Dendritic cell treated with granulocyte-macrophage colony-stimulating factor and Interleukin-4, amounts not matched to agents 40 ng/mL and 50 ng/mL, for 4 days (primary cell): ENCODE results near the gene HPSE2.

Source experiments
- H3K27ac Mint-ChIP-seq: one replicate; pipeline ENCODE4 v1.8.0; 2022; ENCODE audit warnings: mild to moderate bottlenecking, mixed read lengths
- H3K27me3 Mint-ChIP-seq: one replicate; pipeline ENCODE4 v1.8.0; 2022; ENCODE audit warnings: mild to moderate bottlenecking, mixed read lengths
- H3K36me3 Mint-ChIP-seq: one replicate; pipeline ENCODE4 v1.8.0; 2022; ENCODE audit warnings: low read depth, mixed read lengths
- H3K4me1 Mint-ChIP-seq: one replicate; pipeline ENCODE4 v1.8.0; 2022; ENCODE audit warnings: low read depth, mixed read lengths
- H3K4me3 Mint-ChIP-seq: one replicate; pipeline ENCODE4 v1.8.0; 2022; ENCODE audit warnings: mild to moderate bottlenecking, moderate library complexity, mixed read lengths
- H3K9me3 Mint-ChIP-seq: one replicate; pipeline ENCODE4 v1.8.0; 2022; ENCODE audit warnings: mixed read lengths
- intact Hi-C: fragments of 100-400 bp; cut with micrococcal nuclease; formaldehyde crosslinking; loops from one replicate; pipeline ENCODE4 v1.15.0; 2022

Gene HPSE2

DNA sequence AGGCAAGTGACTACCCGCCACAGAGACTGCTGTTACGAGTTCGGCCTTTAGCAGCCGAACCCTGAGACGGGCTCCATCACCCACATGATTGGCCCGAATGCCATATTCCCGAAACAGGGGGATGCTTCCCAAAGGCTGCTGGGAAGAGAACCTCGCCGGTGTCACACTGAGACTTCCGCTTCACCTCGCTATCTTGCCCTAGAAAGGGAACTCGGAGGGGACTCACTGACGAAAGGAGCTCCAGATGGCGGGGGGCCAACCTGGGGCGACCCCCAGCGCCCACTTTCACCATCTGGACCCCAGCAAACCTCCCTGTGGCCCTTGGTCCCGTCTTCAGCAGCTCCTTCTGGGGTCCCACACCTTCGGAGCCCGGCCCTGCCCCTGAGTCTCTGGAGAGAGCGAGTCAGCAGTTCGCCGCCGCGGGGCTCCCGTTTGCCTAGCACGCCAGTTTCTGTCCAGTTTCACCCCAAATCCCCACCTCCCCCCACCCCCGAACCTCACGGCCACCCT is 789.4 kb downstream of the HPSE2 start:
- peaks cover 53% of the 10 kb centered on the region for H3K36me3 Mint-ChIP-seq

GRCh38 chr10:98445200-98445812 is 790.3 kb downstream of the HPSE2 start:
- Mint-ChIP-seq H3K4me1 (peaks cover 70% of the 10 kb centered on the region), H3K27ac (peak overlapping the region; percentile 85), H3K4me3 (peak overlapping the region; percentile 93), H3K9me3 (no peaks in the 10 kb centered on the region), H3K27me3 (peaks cover 4% of the 10 kb centered on the region), H3K36me3 (peaks cover 60% of the 10 kb centered on the region)
- intact Hi-C loops = loop anchor here (10.0 kb wide), 1 partner anchor 181 kb away; the partner anchor contains the start of gene LOXL4

More for the DNA sequence above, 789.4 kb downstream of the HPSE2 start:
- intact Hi-C loops = loop anchor here (10.0 kb wide), 1 partner anchor 181 kb away; the partner anchor contains the start of gene LOXL4
- Mint-ChIP-seq H3K27ac (peak overlapping the region; percentile 85), H3K4me3 (peak overlapping the region; percentile 93), H3K4me1 (peaks cover 66% of the 10 kb centered on the region), H3K9me3 (no peaks in the 10 kb centered on the region), H3K27me3 (peaks cover 10% of the 10 kb centered on the region)

- Mint-ChIP-seq H3K4me1 (peaks cover 76% of the 10 kb centered on the region), H3K36me3 (peaks cover 69% of the 10 kb centered on the region), H3K4me3 (peak overlapping the region; percentile 93), H3K27me3 (peaks cover under 1% of the 10 kb centered on the region), H3K9me3 (peaks cover 8% of the 10 kb centered on the region), H3K27ac (peak overlapping the region; percentile 85)
- intact Hi-C loops = loop anchor here (10.0 kb wide), 1 partner anchor 180 kb away; the partner anchor contains the start of gene LOXL4
Observed at GRCh38 chr10:98444314-98445006, 791.2 kb downstream of the HPSE2 start.

DNA sequence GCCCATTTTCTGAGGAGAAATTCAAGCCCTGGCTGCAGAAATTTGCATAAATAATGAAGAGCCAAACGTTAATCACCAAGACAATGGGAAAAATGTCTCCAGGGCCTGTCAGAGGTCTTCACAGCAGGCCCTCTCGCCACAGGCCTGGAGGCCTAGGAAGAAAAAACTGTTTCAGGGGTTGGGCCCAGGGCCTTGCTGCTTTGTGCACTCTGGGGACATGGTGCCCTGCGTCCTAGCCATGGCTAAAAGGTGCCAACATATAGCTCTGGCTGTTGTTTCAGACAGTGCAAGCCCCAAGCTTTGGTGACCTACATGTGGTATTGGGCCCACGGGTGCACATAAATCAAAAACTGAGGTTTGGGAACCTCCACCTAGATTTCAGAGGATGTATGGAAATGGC is 796.9 kb downstream of the HPSE2 start:
- peaks cover 8% of the 10 kb centered on the region for H3K9me3 Mint-ChIP-seq
- intact Hi-C loops = no loop called here
- H3K27me3 Mint-ChIP-seq = no peaks in the 10 kb centered on the region
- H3K4me1 Mint-ChIP-seq = peaks cover 63% of the 10 kb centered on the region
- H3K36me3 Mint-ChIP-seq = peaks cover 96% of the 10 kb centered on the region
- no peak overlapping the region for H3K27ac Mint-ChIP-seq
- no peak overlapping the region for H3K4me3 Mint-ChIP-seq

DNA sequence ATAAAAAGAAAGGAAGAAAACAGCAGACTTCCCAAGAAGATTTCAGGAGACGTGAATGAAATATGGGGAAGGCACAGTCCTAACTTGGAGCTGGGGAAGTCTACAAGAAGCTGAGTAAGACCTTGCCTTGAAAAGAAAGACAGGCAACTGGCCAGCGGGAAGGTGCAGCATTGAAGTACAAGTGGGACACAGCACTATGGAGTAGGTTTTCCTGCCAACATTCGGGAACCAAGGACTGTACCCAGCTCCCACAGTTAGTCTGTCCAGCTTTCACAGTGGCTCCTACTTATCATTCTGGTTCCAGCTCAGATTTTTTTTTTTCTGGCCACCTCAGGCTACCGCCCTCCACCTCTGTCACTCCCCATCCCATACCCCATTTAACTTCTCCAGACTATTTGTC is 798.9 kb downstream of the HPSE2 start:
- Mint-ChIP-seq H3K4me1 (peaks cover 43% of the 10 kb centered on the region), H3K27me3 (no peaks in the 10 kb centered on the region), H3K27ac (no peak overlapping the region), H3K4me3 (no peak overlapping the region), H3K9me3 (peaks cover 8% of the 10 kb centered on the region), H3K36me3 (peaks cover 96% of the 10 kb centered on the region)
- intact Hi-C loops = no loop called here

DNA sequence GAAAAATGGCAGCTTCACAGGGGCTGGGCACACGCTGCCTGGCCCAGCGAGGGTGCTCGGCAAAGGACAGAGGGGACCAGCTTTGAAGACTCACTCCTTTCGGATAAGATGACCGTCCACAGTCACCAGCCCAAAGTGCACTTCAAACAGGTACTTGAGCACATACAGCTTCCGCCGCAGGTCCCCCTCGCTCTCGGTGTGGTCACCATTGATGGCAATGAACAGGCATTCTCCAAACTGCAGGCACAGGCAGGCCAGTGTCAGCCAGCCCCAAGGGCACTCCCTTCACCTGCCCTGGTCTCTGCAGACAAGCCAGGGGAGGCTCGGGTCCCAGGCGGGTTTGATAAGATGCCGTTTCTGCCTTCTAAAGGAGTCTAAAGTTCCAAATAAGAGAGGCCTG is 800.5 kb downstream of the HPSE2 start:
- Mint-ChIP-seq H3K27me3 (no peaks in the 10 kb centered on the region), H3K4me1 (peaks cover 39% of the 10 kb centered on the region), H3K27ac (no peak overlapping the region), H3K9me3 (peaks cover 7% of the 10 kb centered on the region), H3K4me3 (no peak overlapping the region), H3K36me3 (peaks cover 98% of the 10 kb centered on the region)
- intact Hi-C loops = no loop called here

DNA sequence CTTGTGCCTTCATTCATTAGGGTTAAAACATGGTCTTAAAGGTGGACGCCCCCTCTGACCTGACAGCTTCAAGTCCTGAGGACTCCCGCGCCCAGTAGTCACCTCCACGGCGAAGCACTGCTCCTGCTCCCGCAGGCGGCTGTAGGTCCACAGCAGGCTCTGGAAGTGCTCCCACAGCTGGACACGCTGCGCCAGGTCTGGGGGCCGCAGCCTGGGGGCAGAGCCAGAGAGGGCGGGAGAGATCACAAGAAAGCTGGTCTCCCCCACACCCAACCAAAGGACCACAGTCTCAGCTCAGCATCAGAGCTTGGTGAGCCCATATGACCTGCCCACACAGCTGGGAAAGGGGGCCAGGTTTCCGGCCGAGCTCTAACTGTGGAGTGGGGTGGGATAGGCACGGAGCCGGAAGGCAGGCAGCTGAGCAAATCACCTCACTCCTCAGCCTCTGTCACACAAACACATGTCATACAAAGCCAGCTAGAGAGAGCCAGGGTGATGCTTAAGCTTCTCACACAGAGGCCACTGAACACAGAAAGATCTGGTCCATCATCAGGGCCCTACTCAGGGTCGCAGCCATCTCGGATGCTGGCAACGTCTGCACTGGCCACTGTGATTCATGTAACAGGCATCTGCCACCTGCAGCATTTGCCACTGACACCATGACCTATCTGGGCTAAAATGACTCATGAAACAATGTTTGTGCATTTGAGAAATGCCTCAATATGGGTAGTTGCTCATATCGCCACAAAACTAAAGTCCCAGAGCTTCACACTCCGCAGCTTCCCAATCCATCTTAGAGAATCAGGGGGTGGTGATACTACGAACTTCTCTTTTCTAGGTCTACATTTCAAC is 801.5 kb downstream of the HPSE2 start:
- peaks cover 29% of the 10 kb centered on the region for H3K4me1 Mint-ChIP-seq
- intact Hi-C loops = no loop called here
- H3K27ac Mint-ChIP-seq = no peak overlapping the region
- no peaks in the 10 kb centered on the region for H3K27me3 Mint-ChIP-seq
- H3K36me3 Mint-ChIP-seq = peaks cover 98% of the 10 kb centered on the region
- H3K9me3 Mint-ChIP-seq = no peaks in the 10 kb centered on the region
- H3K4me3 Mint-ChIP-seq = no peak overlapping the region

- Mint-ChIP-seq H3K27ac (no peak overlapping the region), H3K36me3 (peaks cover 98% of the 10 kb centered on the region), H3K9me3 (no peaks in the 10 kb centered on the region), H3K4me1 (peaks cover 24% of the 10 kb centered on the region), H3K27me3 (no peaks in the 10 kb centered on the region), H3K4me3 (no peak overlapping the region)
- intact Hi-C loops = no loop called here
Observed at GRCh38 chr10:98433371-98433770, 802.3 kb downstream of the HPSE2 start.

GRCh38 chr10:98432330-98432729 is 803.3 kb downstream of the HPSE2 start:
- H3K27me3 Mint-ChIP-seq = no peaks in the 10 kb centered on the region

DNA sequence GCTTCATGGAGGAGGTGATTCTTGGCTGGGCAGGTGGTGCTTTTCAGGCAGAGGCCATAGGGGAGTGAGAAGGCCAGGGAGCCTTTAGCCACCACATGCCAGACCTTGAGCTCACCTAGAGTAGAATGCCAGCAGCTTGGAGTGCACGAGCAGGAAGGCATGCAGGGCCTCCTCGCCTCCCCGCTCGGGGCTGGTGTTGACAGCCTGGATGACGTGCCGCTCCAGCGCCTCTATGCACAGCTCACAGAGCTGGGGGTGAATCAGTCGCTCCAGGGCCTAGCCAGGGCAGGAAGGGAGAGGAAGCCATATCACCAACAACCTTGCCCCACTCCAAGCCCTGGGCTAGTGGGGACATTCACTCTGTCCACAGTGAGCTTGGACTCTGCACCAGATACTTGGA is 804.6 kb downstream of the HPSE2 start:
- H3K4me1 Mint-ChIP-seq = peaks cover 6% of the 10 kb centered on the region
- intact Hi-C loops = no loop called here
- peaks cover 100% of the 10 kb centered on the region for H3K36me3 Mint-ChIP-seq
- no peaks in the 10 kb centered on the region for H3K27me3 Mint-ChIP-seq
- peak overlapping the region; percentile 56 for H3K27ac Mint-ChIP-seq
- no peaks in the 10 kb centered on the region for H3K9me3 Mint-ChIP-seq
- H3K4me3 Mint-ChIP-seq = no peak overlapping the region

More at GRCh38 chr10:98432330-98432729, 803.3 kb downstream of the HPSE2 start:
- H3K36me3 Mint-ChIP-seq = peaks cover 99% of the 10 kb centered on the region
- H3K9me3 Mint-ChIP-seq = no peaks in the 10 kb centered on the region
- peaks cover 15% of the 10 kb centered on the region for H3K4me1 Mint-ChIP-seq
- H3K27ac Mint-ChIP-seq = no peak overlapping the region
- intact Hi-C loops = no loop called here
- no peak overlapping the region for H3K4me3 Mint-ChIP-seq

- Mint-ChIP-seq H3K27me3 (no peaks in the 10 kb centered on the region), H3K9me3 (no peaks in the 10 kb centered on the region), H3K4me3 (no peak overlapping the region), H3K27ac (peak overlapping the region; percentile 56), H3K4me1 (peaks cover 6% of the 10 kb centered on the region), H3K36me3 (peaks cover 100% of the 10 kb centered on the region)
- intact Hi-C loops = no loop called here
Observed at GRCh38 chr10:98430427-98430826, 805.2 kb downstream of the HPSE2 start.

GRCh38 chr10:98429320-98430072 is 806.2 kb downstream of the HPSE2 start:
- Mint-ChIP-seq H3K27ac (no peak overlapping the region), H3K36me3 (peaks cover 100% of the 10 kb centered on the region), H3K4me1 (peaks cover 6% of the 10 kb centered on the region), H3K27me3 (no peaks in the 10 kb centered on the region), H3K9me3 (no peaks in the 10 kb centered on the region), H3K4me3 (no peak overlapping the region)
- intact Hi-C loops = no loop called here

GRCh38 chr10:98427011-98427515 is 808.6 kb downstream of the HPSE2 start:
- no peaks in the 10 kb centered on the region for H3K9me3 Mint-ChIP-seq
- H3K4me1 Mint-ChIP-seq = peaks cover 6% of the 10 kb centered on the region
- intact Hi-C loops = no loop called here
- H3K36me3 Mint-ChIP-seq = peaks cover 100% of the 10 kb centered on the region
- H3K27ac Mint-ChIP-seq = no peak overlapping the region
- no peaks in the 10 kb centered on the region for H3K27me3 Mint-ChIP-seq
- no peak overlapping the region for H3K4me3 Mint-ChIP-seq
